Embryonic facial prominence (tissue), 1 donor: ENCODE measurements around the gene IRAK3.

ENCODE experiments used
- DNase-seq: peaks from one replicate; pipeline ENCODE4 v3.0.0-alpha.2; 2016; ENCODE audit errors: extremely low spot score

Gene IRAK3

GRCh38 chr12:66188584-66189485, at the start of gene IRAK3:
Gene IRAK3 (plus strand): TSS chr12:66189214. CDS start chr12:66189300, 86 bp downstream.
- DNase-seq = no peak

- no peak for DNase-seq
Measured at GRCh38 chr12:66139328-66139727, 49.7 kb upstream of the IRAK3 start.

DNA sequence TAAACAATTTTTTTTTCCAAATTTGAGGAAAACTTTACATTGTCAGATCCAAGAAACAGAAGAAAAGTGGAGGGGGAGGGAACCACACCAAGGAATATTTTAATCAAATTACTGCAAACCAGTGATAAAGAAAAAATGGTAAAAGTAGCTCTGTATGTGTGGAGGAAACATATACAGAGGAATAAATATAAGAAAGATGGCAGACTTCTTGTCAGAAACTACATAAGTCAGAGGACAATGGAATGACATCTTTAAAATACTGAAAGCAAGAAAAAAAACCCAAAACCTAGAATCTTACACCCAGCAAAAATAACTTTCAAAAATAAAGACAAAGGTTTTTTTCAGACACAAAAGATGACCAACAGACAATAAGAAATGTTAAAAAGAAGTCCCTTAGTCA, 48.3 kb upstream of the IRAK3 start:
- DNase-seq = no peak

- DNase-seq = no peak
Measured at GRCh38 chr12:66141299-66141698, 47.7 kb upstream of the IRAK3 start.

- no peak for DNase-seq
Measured at GRCh38 chr12:66142826-66143225, 46.2 kb upstream of the IRAK3 start.

DNA sequence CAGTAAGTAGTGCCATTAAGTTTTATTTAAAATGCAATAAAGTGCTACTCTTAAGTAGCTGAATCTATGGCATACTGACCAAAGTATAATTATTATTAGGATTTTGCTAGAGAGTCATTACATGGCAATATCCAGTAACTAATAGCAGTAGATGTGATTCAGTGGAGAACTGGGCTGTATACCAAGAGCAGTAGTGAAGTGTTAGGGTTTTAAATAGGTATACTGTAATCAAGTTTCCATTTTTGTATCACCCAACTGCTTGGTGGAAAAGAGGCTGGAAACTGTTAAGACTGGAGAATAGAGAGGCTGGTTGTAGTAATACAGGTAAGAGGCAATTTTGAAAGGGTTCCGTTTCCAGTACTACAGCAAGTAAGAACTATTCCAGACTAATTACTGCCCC, 45.1 kb upstream of the IRAK3 start:
- no peak for DNase-seq

- peak; percentile 33 for DNase-seq
Measured at GRCh38 chr12:66144791-66145754, 43.9 kb upstream of the IRAK3 start.

- no peak for DNase-seq
Measured at GRCh38 chr12:66149702-66150398, 39.2 kb upstream of the IRAK3 start.

DNA sequence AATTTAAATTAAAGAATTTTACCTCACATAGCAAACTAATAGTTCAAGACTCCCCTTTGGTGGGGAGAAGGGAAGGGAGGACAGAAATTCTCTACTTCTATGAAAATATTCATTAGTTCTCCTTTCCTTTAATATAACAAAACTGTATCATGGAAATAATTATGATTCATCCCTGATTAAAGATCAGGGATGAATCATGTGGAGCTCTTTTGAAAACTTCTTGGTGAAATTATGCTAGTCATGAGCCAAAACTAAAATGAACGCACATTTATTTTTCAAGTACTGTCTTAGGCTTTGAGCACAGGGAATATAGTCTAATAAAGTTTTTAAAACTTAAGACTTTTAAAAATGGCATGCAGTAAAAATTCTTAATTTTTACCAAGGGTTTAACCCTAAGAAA, 36.3 kb upstream of the IRAK3 start:
- DNase-seq = no peak

- no peak for DNase-seq
Measured at GRCh38 chr12:66154776-66155175, 34.2 kb upstream of the IRAK3 start.

GRCh38 chr12:66156654-66157053, 32.4 kb upstream of the IRAK3 start:
- DNase-seq = no peak

GRCh38 chr12:66159123-66159522, 29.9 kb upstream of the IRAK3 start:
- DNase-seq = no peak

GRCh38 chr12:66160704-66161103, 28.3 kb upstream of the IRAK3 start:
- DNase-seq = no peak

DNA sequence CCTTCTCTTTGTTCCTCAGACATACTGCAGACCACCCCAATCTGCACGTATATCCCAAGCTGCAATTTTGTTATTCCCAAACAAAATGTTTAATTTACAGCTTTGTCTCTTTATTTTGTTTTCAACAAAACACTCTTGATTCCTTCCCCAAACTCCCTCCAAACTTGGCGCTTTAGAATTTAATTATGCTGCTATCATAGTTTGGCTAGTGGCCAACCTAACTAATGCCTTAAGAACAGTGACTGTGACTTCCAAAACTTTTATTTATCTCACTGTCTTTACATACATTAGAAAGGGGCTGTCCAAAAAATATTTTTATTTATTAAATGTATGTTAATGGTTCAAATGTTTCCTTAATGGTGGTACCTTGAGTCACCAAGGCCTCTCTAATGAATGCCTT, 26.3 kb upstream of the IRAK3 start:
- DNase-seq = no peak

DNA sequence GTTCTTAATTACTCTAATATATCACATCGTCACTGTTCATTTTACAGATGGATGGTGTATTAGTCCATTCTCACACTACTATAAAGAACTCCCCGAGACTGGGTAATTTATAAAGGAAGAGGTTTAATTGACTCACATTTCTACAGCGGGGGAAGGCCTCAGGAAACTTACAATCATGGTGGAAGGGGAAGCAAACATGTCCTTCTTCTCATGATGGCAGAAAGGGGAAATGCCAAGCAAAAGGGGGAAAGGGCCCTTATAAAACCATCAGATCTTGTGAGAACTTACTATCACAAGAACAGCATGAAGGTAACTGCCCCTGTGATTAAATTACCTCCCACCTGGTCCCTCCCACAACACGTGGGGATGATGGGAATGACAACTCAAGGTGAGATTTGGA, 25.7 kb upstream of the IRAK3 start:
- no peak for DNase-seq

GRCh38 chr12:66164349-66164821, 24.6 kb upstream of the IRAK3 start:
- DNase-seq = no peak

GRCh38 chr12:66165141-66165540, 23.9 kb upstream of the IRAK3 start:
- DNase-seq = no peak

GRCh38 chr12:66166561-66166960, 22.5 kb upstream of the IRAK3 start:
- no peak for DNase-seq

GRCh38 chr12:66168410-66168809, 20.6 kb upstream of the IRAK3 start:
- no peak for DNase-seq

DNA sequence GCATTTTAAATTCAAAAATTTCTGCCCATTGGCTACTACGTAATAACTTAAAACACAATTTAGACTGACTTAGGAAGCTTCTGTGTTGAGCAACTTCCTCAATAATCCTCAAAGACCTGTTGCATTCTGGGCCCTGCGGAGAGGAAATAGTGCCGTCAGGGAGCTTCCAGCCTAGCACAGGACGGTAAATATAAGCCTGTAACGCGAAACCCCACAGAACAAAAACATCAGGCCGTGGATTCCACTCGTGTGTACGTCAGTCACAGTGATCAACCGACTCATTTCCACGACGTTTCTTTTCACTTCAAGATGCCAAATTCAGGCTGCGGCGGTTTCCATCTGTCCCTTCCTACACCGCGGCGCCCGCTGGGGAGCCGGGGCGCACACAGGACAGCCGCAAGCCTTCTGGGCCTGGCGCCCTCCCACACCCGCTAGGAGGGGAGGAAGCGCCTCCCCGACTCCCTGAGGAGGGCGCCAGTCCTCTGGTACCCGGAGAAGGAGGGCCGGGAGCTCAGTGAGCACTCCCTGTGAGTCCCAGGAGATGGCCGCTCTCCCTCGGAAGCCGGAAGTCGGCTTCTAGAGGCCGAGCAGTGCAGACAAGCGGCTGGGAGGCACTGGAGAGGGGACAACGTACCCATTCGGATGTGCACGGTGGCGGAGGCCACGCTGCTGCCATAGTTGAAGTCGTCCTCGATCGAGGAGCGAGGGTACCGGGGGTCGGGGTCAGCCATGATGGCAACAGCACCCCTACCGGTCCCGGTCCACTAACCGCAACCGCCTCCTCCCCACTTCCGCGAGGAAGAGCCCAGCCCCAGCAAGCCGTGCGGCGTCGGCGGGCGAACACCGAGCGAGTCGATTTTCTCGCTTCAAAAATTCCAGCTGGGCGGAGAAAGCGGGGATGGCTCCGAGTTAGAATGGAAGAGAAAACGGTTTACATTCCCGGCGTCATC, 19.5 kb upstream of the IRAK3 start, which contains the start of gene TMBIM4:
TMBIM4 (minus strand) TSS at position 776 of the 950 bp plus-strand sequence; CDS start at position 731, 45 bp downstream.
- peak; percentile 82 for DNase-seq
